ENCODE results near the gene FOXP1. TPM values are rescaled to one million over a fixed set of nuclear protein-coding genes. Genes with fewer than 3 reads are reported as not detected.
A peak's percentile ranks its signal among the peaks of the same experiment; 100 is the strongest.

Gene FOXP1
- total and polyA plus RNA-seq, 2 of the 13 experiments (the other 11 are each of a cell fraction or from before 2014, with no cell fraction given): 40.4 to 59.0 TPM

GRCh38 chr3:71583566-71584393, at the start of gene FOXP1 (continued):
- TF ChIP-seq ASH2L (IDR thresholded peaks at IDR 0.05; ENCODE audit: insufficient read length, low read depth, low read length) (peak; percentile 0), GZF1 (CRISPR knock-in tag; IDR thresholded peaks at IDR 0.05) (no peak), FOSL1 (CRISPR knock-in tag; IDR thresholded peaks at IDR 0.05; ENCODE audit: borderline replicate concordance) (no peak), NFKB2 (CRISPR knock-in tag; IDR thresholded peaks at IDR 0.05; ENCODE audit: borderline replicate concordance) (peak; percentile 12; the same call in 1 of the 2 replicates), CHCHD3 (CRISPR knock-in tag; IDR thresholded peaks at IDR 0.05) (no peak), ZNF772 (CRISPR knock-in tag; IDR thresholded peaks at IDR 0.05) (peak; percentile 15; the same call in 1 of the 2 replicates), ZNF12 (CRISPR knock-in tag; IDR thresholded peaks at IDR 0.05) (no peak), SALL2 (CRISPR knock-in tag; IDR thresholded peaks at IDR 0.05) (peak; percentile 39; the same call in 1 of the 2 replicates), CSRNP1 (CRISPR knock-in tag; IDR thresholded peaks at IDR 0.05) (no peak), MZF1 (CRISPR knock-in tag; IDR thresholded peaks at IDR 0.05; ENCODE audit: borderline replicate concordance) (no peak), ZNF775 (CRISPR knock-in tag; IDR thresholded peaks at IDR 0.05; ENCODE audit: borderline replicate concordance) (no peak), HDAC1 (CRISPR knock-in tag; IDR thresholded peaks at IDR 0.05) (0 out of 2 replicates have a peak, but pooled peaks have one; percentile 41), NFRKB (IDR thresholded peaks at IDR 0.05) (no peak), ZNF713 (CRISPR knock-in tag; IDR thresholded peaks at IDR 0.05) (no peak), POLR2AphosphoS2 (IDR thresholded peaks at IDR 0.05; ENCODE audit: low read depth, low read length) (no peak), MXD4 (CRISPR knock-in tag; IDR thresholded peaks at IDR 0.05) (no peak), ZNF20 (CRISPR knock-in tag; IDR thresholded peaks at IDR 0.05) (no peak), ZSCAN22 (CRISPR knock-in tag; IDR thresholded peaks at IDR 0.05) (no peak), KDM5B (CRISPR knock-in tag; IDR thresholded peaks at IDR 0.05; ENCODE audit: borderline replicate concordance) (no peak; the same call in 1 of the 2 replicates)
- TF ChIP-seq, protein P1, sequence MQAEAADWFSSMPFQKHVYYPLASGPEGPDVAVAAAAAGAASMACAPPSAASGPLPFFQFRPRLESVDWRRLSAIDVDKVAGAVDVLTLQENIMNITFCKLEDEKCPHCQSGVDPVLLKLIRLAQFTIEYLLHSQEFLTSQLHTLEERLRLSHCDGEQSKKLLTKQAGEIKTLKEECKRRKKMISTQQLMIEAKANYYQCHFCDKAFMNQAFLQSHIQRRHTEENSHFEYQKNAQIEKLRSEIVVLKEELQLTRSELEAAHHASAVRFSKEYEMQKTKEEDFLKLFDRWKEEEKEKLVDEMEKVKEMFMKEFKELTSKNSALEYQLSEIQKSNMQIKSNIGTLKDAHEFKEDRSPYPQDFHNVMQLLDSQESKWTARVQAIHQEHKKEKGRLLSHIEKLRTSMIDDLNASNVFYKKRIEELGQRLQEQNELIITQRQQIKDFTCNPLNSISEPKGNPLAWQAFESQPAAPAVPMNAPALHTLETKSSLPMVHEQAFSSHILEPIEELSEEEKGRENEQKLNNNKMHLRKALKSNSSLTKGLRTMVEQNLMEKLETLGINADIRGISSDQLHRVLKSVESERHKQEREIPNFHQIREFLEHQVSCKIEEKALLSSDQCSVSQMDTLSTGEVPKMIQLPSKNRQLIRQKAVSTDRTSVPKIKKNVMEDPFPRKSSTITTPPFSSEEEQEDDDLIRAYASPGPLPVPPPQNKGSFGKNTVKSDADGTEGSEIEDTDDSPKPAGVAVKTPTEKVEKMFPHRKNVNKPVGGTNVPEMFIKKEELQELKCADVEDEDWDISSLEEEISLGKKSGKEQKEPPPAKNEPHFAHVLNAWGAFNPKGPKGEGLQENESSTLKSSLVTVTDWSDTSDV (CRISPR knock-in tag; IDR thresholded peaks at IDR 0.05): no peak
- TF ChIP-seq, protein P2, sequence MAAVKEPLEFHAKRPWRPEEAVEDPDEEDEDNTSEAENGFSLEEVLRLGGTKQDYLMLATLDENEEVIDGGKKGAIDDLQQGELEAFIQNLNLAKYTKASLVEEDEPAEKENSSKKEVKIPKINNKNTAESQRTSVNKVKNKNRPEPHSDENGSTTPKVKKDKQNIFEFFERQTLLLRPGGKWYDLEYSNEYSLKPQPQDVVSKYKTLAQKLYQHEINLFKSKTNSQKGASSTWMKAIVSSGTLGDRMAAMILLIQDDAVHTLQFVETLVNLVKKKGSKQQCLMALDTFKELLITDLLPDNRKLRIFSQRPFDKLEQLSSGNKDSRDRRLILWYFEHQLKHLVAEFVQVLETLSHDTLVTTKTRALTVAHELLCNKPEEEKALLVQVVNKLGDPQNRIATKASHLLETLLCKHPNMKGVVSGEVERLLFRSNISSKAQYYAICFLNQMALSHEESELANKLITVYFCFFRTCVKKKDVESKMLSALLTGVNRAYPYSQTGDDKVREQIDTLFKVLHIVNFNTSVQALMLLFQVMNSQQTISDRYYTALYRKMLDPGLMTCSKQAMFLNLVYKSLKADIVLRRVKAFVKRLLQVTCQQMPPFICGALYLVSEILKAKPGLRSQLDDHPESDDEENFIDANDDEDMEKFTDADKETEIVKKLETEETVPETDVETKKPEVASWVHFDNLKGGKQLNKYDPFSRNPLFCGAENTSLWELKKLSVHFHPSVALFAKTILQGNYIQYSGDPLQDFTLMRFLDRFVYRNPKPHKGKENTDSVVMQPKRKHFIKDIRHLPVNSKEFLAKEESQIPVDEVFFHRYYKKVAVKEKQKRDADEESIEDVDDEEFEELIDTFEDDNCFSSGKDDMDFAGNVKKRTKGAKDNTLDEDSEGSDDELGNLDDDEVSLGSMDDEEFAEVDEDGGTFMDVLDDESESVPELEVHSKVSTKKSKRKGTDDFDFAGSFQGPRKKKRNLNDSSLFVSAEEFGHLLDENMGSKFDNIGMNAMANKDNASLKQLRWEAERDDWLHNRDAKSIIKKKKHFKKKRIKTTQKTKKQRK (IDR thresholded peaks at IDR 0.05; ENCODE audit: low read length): no peak
